Neural cell (in vitro differentiated cells): Measurements from ENCODE around the gene ZBTB46. TPM values are rescaled to one million over a fixed set of nuclear protein-coding genes. Genes with fewer than 3 reads are reported as not detected.

ENCODE experiments used
- H2AFZ ChIP-seq: fragments of 200-600, 300-800 bp; sonication (generic), shearing (Covaris generic); 2 replicates; pipeline ENCODE4 v1.6.0; 2014; ENCODE audit warnings: low read depth, mild to moderate bottlenecking, antibody characterized with exemption, low read length, moderate library complexity
- H3F3A ChIP-seq: fragments of 200-600 bp; shearing (Covaris generic); 2 replicates; pipeline ENCODE4 v1.6.1; 2016; ENCODE audit warnings: mild to moderate bottlenecking, moderate library complexity, mixed read lengths, antibody characterized with exemption, low read length; ENCODE audit not compliant: insufficient read depth, poor library complexity, severe bottlenecking
- H3K27ac ChIP-seq: fragments of 200-600, 300-800 bp; sonication (generic), shearing (Covaris generic); 2 replicates; pipeline ENCODE4 v1.5.1; 2014; ENCODE audit warnings: mild to moderate bottlenecking, low read length, moderate library complexity
- H3K27me3 ChIP-seq: fragments of 300-800, 200-600 bp; sonication (generic), shearing (Covaris generic); 2 replicates; pipeline ENCODE4 v1.6.0; 2014; ENCODE audit warnings: mild to moderate bottlenecking, low read depth, low read length, moderate library complexity; ENCODE audit not compliant: insufficient read depth
- H3K36me3 ChIP-seq: fragments of 300-800, 200-600 bp; sonication (generic), shearing (Covaris generic); 2 replicates; pipeline ENCODE4 v1.5.1; 2014; ENCODE audit warnings: mild to moderate bottlenecking, antibody characterized with exemption, low read length, moderate library complexity; ENCODE audit not compliant: insufficient read depth
- H3K4me2 ChIP-seq: fragments of 300-800, 200-600 bp; sonication (generic), shearing (Covaris generic); 2 replicates; pipeline ENCODE4 v1.6.0; 2014; ENCODE audit warnings: mild to moderate bottlenecking, low read length
- H3K4me3 ChIP-seq: fragments of 300-800, 200-600 bp; sonication (generic), shearing (Covaris generic); 2 replicates; pipeline ENCODE4 v1.5.1; 2014; ENCODE audit warnings: mild to moderate bottlenecking, low read length, moderate library complexity
- H3K79me2 ChIP-seq: fragments of 200-600 bp; shearing (Covaris generic); replicated peaks from 2 replicates; pipeline ENCODE4 v1.6.0; 2014; ENCODE audit warnings: mild to moderate bottlenecking, low read length, moderate library complexity; ENCODE audit not compliant: insufficient read depth
- H3K9ac ChIP-seq: fragments of 300-800, 200-600 bp; sonication (generic), shearing (Covaris generic); 2 replicates; pipeline ENCODE4 v1.6.1; 2016; ENCODE audit warnings: mild to moderate bottlenecking, low read length, mixed read lengths
- H3K9me2 ChIP-seq: fragments of 200-600 bp; shearing (Covaris generic); 2 replicates; pipeline ENCODE4 v1.6.1; 2016; ENCODE audit warnings: mild to moderate bottlenecking, low read length, mixed read lengths; ENCODE audit not compliant: insufficient read depth
- H3K9me3 ChIP-seq: fragments of 200-600, 300-800 bp; sonication (generic), shearing (Covaris generic); 2 replicates; pipeline ENCODE4 v1.6.1; 2016; ENCODE audit warnings: mild to moderate bottlenecking, mixed run types, low read length, moderate library complexity, mixed read lengths
- H4K20me1 ChIP-seq: fragments of 200-600 bp; shearing (Covaris generic); 2 replicates; pipeline ENCODE4 v1.6.1; 2016; ENCODE audit warnings: mild to moderate bottlenecking, mixed run types; ENCODE audit not compliant: insufficient read depth
- CTCF ChIP-seq: fragments of 450-650 bp; IDR thresholded peaks from 2 replicates; pipeline ENCODE4 v1.5.1; 2014; ENCODE audit warnings: antibody characterized with exemption, mild to moderate bottlenecking, moderate library complexity; ENCODE audit not compliant: poor library complexity, severe bottlenecking
- EP300 ChIP-seq: fragments of 450-650 bp; conservative IDR thresholded peaks from 2 replicates; pipeline ENCODE4 v1.6.1; 2014; ENCODE audit warnings: antibody characterized with exemption, mild to moderate bottlenecking, moderate library complexity; ENCODE audit not compliant: poor library complexity, severe bottlenecking
- EZH2 ChIP-seq: fragments of 200-600, 300-800 bp; shearing (Covaris generic), sonication (generic); IDR thresholded peaks from 2 replicates; pipeline ENCODE4 v1.6.1; 2014; ENCODE audit warnings: antibody characterized with exemption, low read length, borderline replicate concordance, mild to moderate bottlenecking; ENCODE audit not compliant: insufficient read depth, poor library complexity, severe bottlenecking
- MXI1 ChIP-seq: fragments of 450-650 bp; conservative IDR thresholded peaks from 2 replicates; pipeline ENCODE4 v1.6.1; 2014; ENCODE audit warnings: antibody characterized with exemption, mild to moderate bottlenecking; ENCODE audit not compliant: poor library complexity, severe bottlenecking
- POLR2AphosphoS5 ChIP-seq: IDR thresholded peaks from 2 replicates; pipeline ENCODE4 v1.6.1; 2012
- RAD21 ChIP-seq: fragments of 450-650 bp; conservative IDR thresholded peaks from 2 replicates; pipeline ENCODE4 v1.6.1; 2014; ENCODE audit warnings: antibody characterized with exemption, mild to moderate bottlenecking, moderate library complexity
- REST ChIP-seq: IDR thresholded peaks from 2 replicates; pipeline ENCODE4 v1.6.1; 2012; ENCODE audit warnings: borderline replicate concordance
- SMC3 ChIP-seq: fragments of 450-650 bp; conservative IDR thresholded peaks from 2 replicates; pipeline ENCODE4 v1.6.1; 2014; ENCODE audit warnings: antibody characterized with exemption, mild to moderate bottlenecking, moderate library complexity; ENCODE audit not compliant: poor library complexity
- TAF1 ChIP-seq: IDR thresholded peaks from 2 replicates; pipeline ENCODE4 v1.6.1; 2012; ENCODE audit warnings: low read depth
- polyA plus RNA-seq: library from polyadenylated mRNA; depleted of rRNA; stranded (reverse); fragments of >200 nt; gene quantifications from 2 replicates; pipeline ENCODE4 v1.2.3, GENCODE V29; 2014

The ZBTB46 gene
- polyA plus RNA-seq, 1 donor from 2014 or later: 15.0 TPM

- H3F3A ChIP-seq: no peaks in the 10 kb centered on the region
- H3K4me2 ChIP-seq: no peak overlapping the region
- H3K36me3 ChIP-seq: no peaks in the 10 kb centered on the region
- peaks cover 31% of the 10 kb centered on the region for H3K79me2 ChIP-seq
- TF ChIP-seq EZH2: no peak
- no peak for TF ChIP-seq REST
- TF ChIP-seq POLR2AphosphoS5: no peak
- TF ChIP-seq MXI1: no peak
- TF ChIP-seq CTCF: no peak
- no peak for TF ChIP-seq SMC3
- no peak for TF ChIP-seq EP300
- no peak for TF ChIP-seq RAD21
- no peak for TF ChIP-seq TAF1
- no peaks in the 10 kb centered on the region for H3K27me3 ChIP-seq
- H3K9me3 ChIP-seq: no peaks in the 10 kb centered on the region
- no peaks in the 10 kb centered on the region for H3K9me2 ChIP-seq
- no peak overlapping the region for H3K4me3 ChIP-seq
- no peak overlapping the region for H3K9ac ChIP-seq
- no peaks in the 10 kb centered on the region for H4K20me1 ChIP-seq
- no peak overlapping the region for H3K27ac ChIP-seq
- no peak overlapping the region for H2AFZ ChIP-seq
Observed at GRCh38 chr20:63808964-63809674, 21.9 kb downstream of the ZBTB46 start.

GRCh38 chr20:63808145-63808724 is 22.8 kb downstream of the ZBTB46 start:
- H3K4me2 ChIP-seq: no peak overlapping the region
- H3F3A ChIP-seq: no peaks in the 10 kb centered on the region
- H3K4me3 ChIP-seq: no peak overlapping the region
- H4K20me1 ChIP-seq: no peaks in the 10 kb centered on the region
- peaks cover 32% of the 10 kb centered on the region for H3K79me2 ChIP-seq
- H3K27me3 ChIP-seq: no peaks in the 10 kb centered on the region
- TF ChIP-seq EZH2: no peak
- TF ChIP-seq TAF1: no peak
- no peak for TF ChIP-seq SMC3
- no peak for TF ChIP-seq CTCF
- no peak for TF ChIP-seq RAD21
- H3K9ac ChIP-seq: no peak overlapping the region
- H3K9me2 ChIP-seq: no peaks in the 10 kb centered on the region
- H3K36me3 ChIP-seq: no peaks in the 10 kb centered on the region
- H3K9me3 ChIP-seq: no peaks in the 10 kb centered on the region
- no peak overlapping the region for H2AFZ ChIP-seq
- H3K27ac ChIP-seq: no peak overlapping the region
